Measurements from ENCODE around the gene AUP1. TPM values are rescaled to one million over a fixed set of nuclear protein-coding genes. Genes with fewer than 3 reads are reported as not detected.

Gene AUP1
- total RNA-seq, 4 donors from 2014 or later, result 164 to 264 (median 189) TPM

DNA sequence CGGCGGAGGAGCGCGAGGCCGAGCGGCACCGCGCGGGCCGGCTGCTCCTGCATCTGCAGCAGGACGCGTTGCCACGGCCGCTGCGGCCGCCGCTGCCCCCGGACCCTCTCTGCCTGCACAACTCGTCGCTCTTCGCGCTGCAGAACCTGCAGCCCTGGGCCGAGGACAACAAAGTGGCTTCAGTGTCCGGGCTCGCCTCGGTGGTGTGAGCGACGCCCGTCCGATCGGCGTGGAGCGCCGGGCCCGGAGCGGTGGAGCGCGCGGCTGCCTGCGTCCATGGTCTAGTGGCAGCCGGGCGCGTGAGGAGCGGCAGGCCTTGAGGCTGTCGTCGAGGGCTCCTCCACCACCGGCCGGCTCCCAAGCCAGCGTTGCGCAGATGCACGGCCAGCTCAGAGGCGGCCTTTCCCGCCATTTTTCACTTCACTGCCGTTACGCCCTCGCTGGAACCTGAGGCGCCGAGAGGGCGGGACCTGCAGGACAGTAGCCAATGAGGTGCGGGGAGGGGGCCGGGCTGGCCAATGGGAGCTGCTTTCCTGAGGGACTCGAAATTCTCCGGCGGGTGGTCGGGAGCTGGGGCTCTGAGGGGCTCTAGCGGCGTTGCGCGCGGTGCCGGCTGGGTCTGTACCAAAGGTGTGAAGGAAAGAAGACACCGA, 13.4 kb downstream of the AUP1 start:
- peak; percentile 60 for DNase-seq
- peaks cover 100% of the 10 kb centered on the region for H3K27me3 ChIP-seq
- no peaks in the 10 kb centered on the region for H3K9me3 ChIP-seq
- intact Hi-C loops (cut with DNase I; ENCODE audit: low total_unique reads), result no loop called here
- in situ Hi-C loops (cut with MboI; ENCODE audit: low pct_ligation_motif_present in 1 of 4, low pct_unique_long_range_greater_than_20kb in 1 of 4, low sequenced_read_pairs in 3 of 4), result no loop called here
- peaks cover 8 to 30% (median 27%) of the 10 kb centered on the region in 4 donors for H3K4me1 ChIP-seq
- WGBS, 2 donors (ENCODE audit: low coverage in 1 of 2), result 10% methylated on average over 2 to 60 of the region's 72 CpGs
- no peak for TF ChIP-seq POLR2A (IDR thresholded peaks at IDR 0.05)
- TF ChIP-seq CTCF (IDR thresholded peaks at IDR 0.05), result no peak
- TF ChIP-seq POLR2AphosphoS5 (IDR thresholded peaks at IDR 0.05), result no peak
- TF ChIP-seq EP300 (IDR thresholded peaks at IDR 0.05; ENCODE audit: low read depth), result no peak
- H3K4me3 ChIP-seq, result peak overlapping the region in 2 of 4 donors; percentile 28 to 39
- H3K27ac ChIP-seq, result no peak overlapping the region
- H3K36me3 ChIP-seq, result no peaks in the 10 kb centered on the region

DNA sequence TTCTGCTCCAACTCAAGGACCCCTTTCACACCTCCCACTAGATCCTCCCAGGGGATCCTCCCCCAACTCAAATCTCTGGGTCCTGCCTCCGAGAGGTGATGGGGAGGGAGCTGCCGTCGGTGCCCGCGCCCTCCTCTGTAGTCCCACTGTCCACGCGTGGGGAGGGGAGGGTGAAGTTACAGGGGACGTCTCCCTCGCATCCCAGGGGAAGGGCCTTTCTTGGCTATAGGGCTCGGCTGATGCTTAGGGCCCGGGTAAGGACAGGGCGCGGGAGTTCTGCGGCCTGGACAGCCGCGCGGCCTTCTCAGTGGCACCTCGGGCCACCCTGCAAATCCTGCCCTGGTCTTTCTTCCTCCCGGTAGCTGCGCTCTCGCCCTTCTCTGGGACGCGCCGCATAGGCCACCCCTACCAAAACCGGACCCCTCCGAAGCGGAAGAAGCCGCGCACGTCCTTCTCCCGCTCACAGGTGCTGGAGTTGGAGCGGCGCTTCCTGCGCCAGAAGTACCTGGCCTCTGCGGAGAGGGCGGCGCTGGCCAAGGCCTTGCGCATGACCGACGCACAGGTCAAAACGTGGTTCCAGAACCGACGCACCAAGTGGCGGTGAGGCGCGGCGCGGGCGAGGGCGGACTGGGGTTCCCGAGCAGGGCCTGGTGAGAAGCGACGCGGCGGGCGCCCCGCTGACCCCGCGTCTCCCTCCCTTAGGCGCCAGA, 14.1 kb downstream of the AUP1 start:
- TF ChIP-seq POLR2AphosphoS5 (IDR thresholded peaks at IDR 0.05), result no peak
- no peak for TF ChIP-seq POLR2A (IDR thresholded peaks at IDR 0.05)
- no peak for TF ChIP-seq EP300 (IDR thresholded peaks at IDR 0.05; ENCODE audit: low read depth)
- TF ChIP-seq CTCF (IDR thresholded peaks at IDR 0.05), result no peak
- no peaks in the 10 kb centered on the region for H3K9me3 ChIP-seq
- no peaks in the 10 kb centered on the region for H3K36me3 ChIP-seq
- peaks cover 100% of the 10 kb centered on the region for H3K27me3 ChIP-seq
- no peak for DNase-seq
- peaks cover 8 to 30% (median 27%) of the 10 kb centered on the region in 4 donors for H3K4me1 ChIP-seq
- intact Hi-C loops (cut with DNase I; ENCODE audit: low total_unique reads), result no loop called here
- H3K27ac ChIP-seq, result no peak overlapping the region
- WGBS, 2 donors (ENCODE audit: low coverage in 1 of 2), result 24% methylated on average over 56 of the region's 60 CpGs; no CpG with 5 or more reads in 1 of the 2 donors
- in situ Hi-C loops (cut with MboI; ENCODE audit: low pct_ligation_motif_present in 1 of 4, low pct_unique_long_range_greater_than_20kb in 1 of 4, low sequenced_read_pairs in 3 of 4), result no loop called here
- peak overlapping the region in 2 of 4 donors; percentile 28 to 39 for H3K4me3 ChIP-seq

- WGBS, 2 donors (ENCODE audit: low coverage in 1 of 2), result 3% methylated on average over 46 of the region's 82 CpGs; no CpG with 5 or more reads in 1 of the 2 donors
- in situ Hi-C loops (cut with MboI; ENCODE audit: low pct_ligation_motif_present in 1 of 4, low pct_unique_long_range_greater_than_20kb in 1 of 4, low sequenced_read_pairs in 3 of 4), result no loop called here
- TF ChIP-seq POLR2A (IDR thresholded peaks at IDR 0.05) (no peak), CTCF (IDR thresholded peaks at IDR 0.05) (no peak), POLR2AphosphoS5 (IDR thresholded peaks at IDR 0.05) (no peak), EP300 (IDR thresholded peaks at IDR 0.05; ENCODE audit: low read depth) (no peak)
- Histone ChIP-seq H3K27ac (no peak within 1 kb of the TSS), H3K36me3 (no peaks in the 10 kb centered on the region), H3K4me1 (peaks cover 8 to 30% (median 27%) of the 10 kb centered on the region in 4 donors), H3K27me3 (peaks cover 100% of the 10 kb centered on the region), H3K9me3 (no peaks in the 10 kb centered on the region), H3K4me3 (peak within 1 kb of the TSS in 1 of 4 donors; percentile 28)
- intact Hi-C loops (cut with DNase I; ENCODE audit: low total_unique reads), result no loop called here
- DNase-seq, result no peak
Measured at GRCh38 chr2:74514368-74515270, 14.9 kb downstream of the AUP1 start, which contains the start of gene TLX2. Gene TLX2, plus strand, starts transcription at chr2:74514450. Its CDS starts 357 bp downstream, at chr2:74514807.

All from transverse colon (tissue), 4 donors.